H9 (cell line): ENCODE measurements around the gene RILPL2. TPM values are rescaled to one million over a fixed set of nuclear protein-coding genes. Genes with fewer than 3 reads are reported as not detected.
"Not testable (repeated sequence)": the region's sequence is repeated elsewhere in the genome, so short reads cannot be mapped to it uniquely, and the experiment has no call there.

Experiments
- DNase-seq: peaks from one replicate; pipeline ENCODE4 v3.0.0-alpha.2; 2017
- H2AFZ ChIP-seq: one replicate; pipeline ENCODE4 v1.6.1; 2013; ENCODE audit warnings: mild to moderate bottlenecking, low read length, control low read depth, moderate library complexity
- H2AK5ac ChIP-seq: 2 replicates; pipeline ENCODE4 v1.6.1; 2013; ENCODE audit warnings: low read length, control low read depth, mixed read lengths; ENCODE audit not compliant: insufficient read length
- H2BK120ac ChIP-seq: one replicate; pipeline ENCODE4 v1.6.1; 2013; ENCODE audit warnings: low read depth, mild to moderate bottlenecking, low read length, control low read depth, inconsistent platforms; ENCODE audit not compliant: poor library complexity, severe bottlenecking
- H2BK12ac ChIP-seq: 2 replicates; pipeline ENCODE4 v1.6.1; 2013; ENCODE audit warnings: low read length, control low read depth, mixed read lengths, low read depth; ENCODE audit not compliant: insufficient read length
- H2BK15ac ChIP-seq: 2 replicates; pipeline ENCODE4 v1.6.1; 2013; ENCODE audit warnings: low read depth, low read length, control low read depth
- H2BK20ac ChIP-seq: one replicate; pipeline ENCODE4 v1.6.1; 2013; ENCODE audit warnings: low read depth, mild to moderate bottlenecking, low read length, control low read depth, inconsistent platforms; ENCODE audit not compliant: poor library complexity, severe bottlenecking
- H2BK5ac ChIP-seq: 2 replicates; pipeline ENCODE4 v1.6.1; 2013; ENCODE audit warnings: low read length, control low read depth, mixed read lengths; ENCODE audit not compliant: insufficient read length
- H3K14ac ChIP-seq: 2 replicates; pipeline ENCODE4 v1.6.1; 2013; ENCODE audit warnings: low read length, control low read depth; ENCODE audit not compliant: insufficient read depth
- H3K18ac ChIP-seq: 2 replicates; pipeline ENCODE4 v1.6.1; 2013; ENCODE audit warnings: low read depth, mild to moderate bottlenecking, mixed read lengths, low read length, control low read depth; ENCODE audit not compliant: insufficient read length
- H3K23ac ChIP-seq: 2 replicates; pipeline ENCODE4 v1.6.1; 2013; ENCODE audit warnings: low read length, control low read depth, mixed read lengths, low read depth; ENCODE audit not compliant: insufficient read length
- H3K23me2 ChIP-seq: 2 replicates; pipeline ENCODE4 v1.6.1; 2013; ENCODE audit warnings: low read depth, mild to moderate bottlenecking, mixed read lengths, low read length, control low read depth; ENCODE audit not compliant: insufficient read length, poor library complexity, severe bottlenecking
- H3K27ac ChIP-seq: 2 replicates; pipeline ENCODE4 v1.5.1; 2013; ENCODE audit warnings: low read length, control low read depth, mixed read lengths, low read depth; ENCODE audit not compliant: insufficient read length
- H3K27me3 ChIP-seq: 2 replicates; pipeline ENCODE4 v1.6.1; 2013; ENCODE audit warnings: low read length, control low read depth, inconsistent platforms; ENCODE audit not compliant: insufficient read depth
- H3K4ac ChIP-seq: 2 replicates; pipeline ENCODE4 v1.6.1; 2013; ENCODE audit warnings: low read depth, mild to moderate bottlenecking, control low read depth, inconsistent platforms, low read length, moderate library complexity
- H3K4me1 ChIP-seq: 2 replicates; pipeline ENCODE4 v1.6.1; 2013; ENCODE audit warnings: low read length, control low read depth, inconsistent platforms; ENCODE audit not compliant: insufficient read depth
- H3K4me2 ChIP-seq: 2 replicates; pipeline ENCODE4 v1.6.1; 2013; ENCODE audit warnings: low read length, control low read depth, mixed read lengths; ENCODE audit not compliant: insufficient read length, insufficient read depth
- H3K56ac ChIP-seq: 2 replicates; pipeline ENCODE4 v1.6.1; 2013; ENCODE audit warnings: low read depth, mild to moderate bottlenecking, mixed read lengths, low read length, control low read depth; ENCODE audit not compliant: insufficient read length
- H3K79me1 ChIP-seq: 2 replicates; pipeline ENCODE4 v1.6.1; 2013; ENCODE audit warnings: low read depth, mild to moderate bottlenecking, moderate library complexity, low read length, control low read depth, inconsistent platforms; ENCODE audit not compliant: insufficient read depth, poor library complexity, severe bottlenecking
- H3K79me2 ChIP-seq: 2 replicates; pipeline ENCODE4 v1.6.1; 2013; ENCODE audit warnings: low read length, control low read depth, inconsistent platforms; ENCODE audit not compliant: insufficient read depth
- H3K9ac ChIP-seq: 2 replicates; pipeline ENCODE4 v1.6.1; 2013; ENCODE audit warnings: low read length, control low read depth, mixed read lengths; ENCODE audit not compliant: insufficient read length; ENCODE audit errors: extremely low read depth
- H3K9me3 ChIP-seq: one replicate; pipeline ENCODE4 v1.6.1; 2013; ENCODE audit warnings: low read depth, low read length, inconsistent platforms; ENCODE audit not compliant: control insufficient read depth
- H3T11ph ChIP-seq: one replicate; pipeline ENCODE4 v1.6.1; 2013; ENCODE audit warnings: mild to moderate bottlenecking, low read length, control low read depth, inconsistent platforms
- H4K20me1 ChIP-seq: one replicate; pipeline ENCODE4 v1.6.1; 2013; ENCODE audit not compliant: control insufficient read depth, insufficient read length, insufficient read depth
- H4K5ac ChIP-seq: 2 replicates; pipeline ENCODE4 v1.6.1; 2013; ENCODE audit warnings: low read depth, mild to moderate bottlenecking, mixed read lengths, low read length, control low read depth; ENCODE audit not compliant: insufficient read length
- H4K8ac ChIP-seq: replicated peaks from 2 replicates; pipeline ENCODE4 v1.6.1; 2013; ENCODE audit warnings: low read length, control low read depth, mixed read lengths, low read depth; ENCODE audit not compliant: insufficient read length
- H4K91ac ChIP-seq: 2 replicates; pipeline ENCODE4 v1.6.1; 2013; ENCODE audit warnings: low read depth, mild to moderate bottlenecking, moderate library complexity, mixed read lengths, low read length, control low read depth; ENCODE audit not compliant: insufficient read length
- H3K27ac Mint-ChIP-seq, 3 experiments: 2 replicates in 2 of 3; 3 replicates in 1 of 3; pipeline ENCODE4 v1.8.0; 2020 to 2021; ENCODE audit warnings: mixed read lengths in 3 of 3, mild to moderate bottlenecking in 1 of 3, moderate library complexity in 1 of 3
- H3K27me3 Mint-ChIP-seq: 2 replicates; pipeline ENCODE4 v1.8.0; 2021; ENCODE audit warnings: low read depth, mild to moderate bottlenecking, moderate library complexity, mixed read lengths
- H3K36me3 Mint-ChIP-seq, 3 experiments: 2 replicates in 2 of 3; 3 replicates in 1 of 3; pipeline ENCODE4 v1.8.0; 2020 to 2021; ENCODE audit warnings: low read depth in 3 of 3, mixed read lengths in 3 of 3; ENCODE audit not compliant: insufficient read depth in 1 of 3
- H3K4me1 Mint-ChIP-seq, 2 experiments: 2 replicates each; pipeline ENCODE4 v1.8.0; 2020; ENCODE audit warnings: mixed read lengths in 2 of 2
- H3K4me3 Mint-ChIP-seq, 2 experiments: 2 replicates in 1 of 2; 3 replicates in 1 of 2; pipeline ENCODE4 v1.8.0; 2020 to 2021; ENCODE audit warnings: mild to moderate bottlenecking in 2 of 2, mixed read lengths in 2 of 2, moderate library complexity in 1 of 2
- H3K9me3 Mint-ChIP-seq, 2 experiments: 2 replicates in 1 of 2; 3 replicates in 1 of 2; pipeline ENCODE4 v1.8.0; 2020; ENCODE audit warnings: mild to moderate bottlenecking in 2 of 2, mixed read lengths in 2 of 2, moderate library complexity in 1 of 2
- CTCF ChIP-seq: fragments of 200-600 bp; sonication (generic); conservative IDR thresholded peaks from 3 replicates; pipeline ENCODE4 v1.8.0; 2021; ENCODE audit warnings: antibody characterized with exemption, mild to moderate bottlenecking
- WGBS: extraction: QIAGEN DNeasy Blood & Tissue Kit; methylation state at CpG from one replicate; pipeline ENCODE4 v1.1.7; 2013; ENCODE audit warnings: missing lambda C conversion rate, low lambda C conversion rate, mixed read lengths; ENCODE audit not compliant: insufficient read length; ENCODE audit errors: extremely low coverage; 5-methylcytosine and 5-hydroxymethylcytosine counted together
- total RNA-seq: library from RNA; stranded (reverse); gene quantifications from 2 replicates; pipeline ENCODE4 v1.2.1, GENCODE V29; 2021

RILPL2 gene
- total RNA-seq, 1 experiment from 2014 or later = 1.4 TPM

- Histone ChIP-seq H2BK15ac (no peak overlapping the region), H2AFZ (no peak overlapping the region), H3K4me2 (peak overlapping the region; percentile 48), H3K56ac (no peak overlapping the region), H2BK20ac (no peak overlapping the region), H3K4me1 (peaks cover 3% of the 10 kb centered on the region; the same call in 1 of the 2 replicates), H2BK12ac (no peak overlapping the region), H2BK5ac (no peak overlapping the region), H3K4ac (no peak overlapping the region), H4K5ac (no peak overlapping the region), H4K8ac (no peak overlapping the region), H3K18ac (no peak overlapping the region), H3K9ac (no peak overlapping the region), H4K91ac (no peak overlapping the region), H3K27me3 (no peaks in the 10 kb centered on the region; the same call in 1 of the 2 replicates), H3K9me3 (no peaks in the 10 kb centered on the region), H3K79me1 (no peaks in the 10 kb centered on the region), H2AK5ac (no peak overlapping the region), H3K27ac (no peak overlapping the region), H3K23ac (no peak overlapping the region), H3K23me2 (peaks cover 11% of the 10 kb centered on the region), H3K14ac (no peak overlapping the region), H4K20me1 (no peaks in the 10 kb centered on the region), H3K79me2 (no peaks in the 10 kb centered on the region), H2BK120ac (no peak overlapping the region), H3T11ph (no peak overlapping the region)
- Mint-ChIP-seq H3K9me3 (no peaks in the 10 kb centered on the region; a peak in 1 of 5 replicates), H3K36me3 (peaks cover 7 to 25% (median 19%) of the 10 kb centered on the region in 3 experiments), H3K27me3 (peaks cover 61% of the 10 kb centered on the region), H3K27ac (no peak overlapping the region), H3K4me1 (peaks cover 14 to 15% of the 10 kb centered on the region in 2 experiments), H3K4me3 (peak overlapping the region; percentile 62 to 81)
- no peak for TF ChIP-seq CTCF
- DNase-seq = no peak
- WGBS = no CpG with 5 or more reads among the region's 8 CpGs
Observed at GRCh38 chr12:123387508-123388176, 48.8 kb downstream of the RILPL2 start.

GRCh38 chr12:123385536-123385935 is 50.9 kb downstream of the RILPL2 start:
- H2AFZ ChIP-seq, H3K27ac Mint-ChIP-seq, H3K79me1 ChIP-seq, H3K4me3 Mint-ChIP-seq, DNase-seq, H4K91ac ChIP-seq, H2AK5ac ChIP-seq, H3K14ac ChIP-seq, H4K5ac ChIP-seq, H3K36me3 Mint-ChIP-seq, H3K18ac ChIP-seq, H2BK12ac ChIP-seq, H2BK120ac ChIP-seq, H3K23ac ChIP-seq, H3K4me1 ChIP-seq, H2BK5ac ChIP-seq, H4K8ac ChIP-seq, H2BK15ac ChIP-seq, H3K4me2 ChIP-seq, H3T11ph ChIP-seq, H3K9ac ChIP-seq, H3K79me2 ChIP-seq, H3K9me3 Mint-ChIP-seq, H4K20me1 ChIP-seq, H3K4ac ChIP-seq, H3K27ac ChIP-seq, H2BK20ac ChIP-seq, H3K27me3 ChIP-seq, H3K56ac ChIP-seq, H3K9me3 ChIP-seq: not testable (repeated sequence)
- peaks cover 14% of the 10 kb centered on the region in 2 experiments for H3K4me1 Mint-ChIP-seq
- H3K27me3 Mint-ChIP-seq = peaks cover 45% of the 10 kb centered on the region
- H3K23me2 ChIP-seq = peaks cover 11% of the 10 kb centered on the region
- WGBS = no CpG with 5 or more reads among the region's 9 CpGs
